ENCODE measurements around the gene PAFAH1B1.

- TF ChIP-seq POLR2A (IDR thresholded peaks at IDR 0.05; ENCODE audit: low read depth) (no peak), CTCF (IDR thresholded peaks at IDR 0.05) (no peak)
These were observed 78.6 kb downstream of the PAFAH1B1 start for GRCh38 chr17:2672026-2672425.

Data from esophagus muscularis mucosa (tissue), 3 donors.